Left lung (tissue), 10 donors: ENCODE measurements around the gene ZNF839. TPM values are rescaled to one million over a fixed set of nuclear protein-coding genes. Genes with fewer than 3 reads are reported as not detected.

Source experiments
- ATAC-seq: fragments of 200-7000 bp; cut with Tn5 transposase; one replicate; pipeline ENCODE4 v1.9.1; 2020; ENCODE audit warnings: moderate library complexity
- DNase-seq, 4 donors: peaks; one replicate each; pipeline ENCODE4 v3.0.0-alpha.2; 2013 to 2020
- H3K27ac ChIP-seq, 2 donors: fragments of 200-600 bp; sonication (generic) in 1 of 2; one replicate each; pipeline versions ENCODE4 v1.5.0 to v1.8.0; 2020 to 2021
- H3K27me3 ChIP-seq, 2 donors: fragments of 200-600 bp; sonication (generic) in 1 of 2; one replicate each; pipeline versions ENCODE4 v1.5.0 to v1.8.0; 2020 to 2021
- H3K36me3 ChIP-seq, 2 donors: fragments of 200-600 bp; sonication (generic) in 1 of 2; one replicate each; pipeline versions ENCODE4 v1.5.0 to v1.8.0; 2020 to 2021
- H3K4me1 ChIP-seq, 2 donors: fragments of 200-600 bp; one replicate each; pipeline ENCODE4 v1.8.0; 2021
- H3K4me3 ChIP-seq, 2 donors: fragments of 200-600 bp; sonication (generic) in 1 of 2; one replicate each; pipeline versions ENCODE4 v1.5.0 to v1.8.0; 2020 to 2021; ENCODE audit warnings: mild to moderate bottlenecking in 1 of 2
- H3K9me3 ChIP-seq, 2 donors: fragments of 200-600 bp; sonication (generic) in 1 of 2; one replicate each; pipeline versions ENCODE4 v1.5.0 to v1.8.0; 2020 to 2021
- intact Hi-C, 2 donors: fragments of 100-400 bp; cut with DNase I; formaldehyde crosslinking; loops; one replicate each; pipeline versions ENCODE4 v1.11.2 to v1.14.2; 2022
- polyA plus RNA-seq, 6 donors: library from polyadenylated mRNA; unstranded; fragments of 120-200 nt; gene quantifications; one replicate each; pipeline ENCODE4 v1.2.1, GENCODE V29; 2013; ENCODE audit not compliant: insufficient read length in 6 of 6
- total RNA-seq, 2 donors: library from RNA; stranded (reverse); fragmentation: NEBNext Ultra II Directional; extraction: Animal tissue kit (Norgen Biotek cat#: 25700); gene quantifications; one replicate each; pipeline ENCODE4 v1.2.1, GENCODE V29; 2021
- TF ChIP-seq, protein P1 (sequence below), 2 donors: fragments of 200-600 bp; sonication (generic) in 1 of 2; IDR thresholded peaks; one replicate each; pipeline versions ENCODE4 v1.5.0 to v1.8.0; 2021; ENCODE audit warnings: antibody characterized with exemption in 2 of 2
- donor health status: DM: no; HTN: yes; CAD: no.
- donor health status: DM: no; HTN: no; CAD: no.

The ZNF839 gene
- total and polyA plus RNA-seq, 8 donors = 8.8 to 18.2 (median 14.4) TPM

- DNase-seq (no peak), ATAC-seq (no peak)
- no peaks in the 10 kb centered on the region for H3K9me3 ChIP-seq
- H3K27me3 ChIP-seq = no peaks in the 10 kb centered on the region
- H3K36me3 ChIP-seq = no peaks in the 10 kb centered on the region
- TF ChIP-seq, protein P1, sequence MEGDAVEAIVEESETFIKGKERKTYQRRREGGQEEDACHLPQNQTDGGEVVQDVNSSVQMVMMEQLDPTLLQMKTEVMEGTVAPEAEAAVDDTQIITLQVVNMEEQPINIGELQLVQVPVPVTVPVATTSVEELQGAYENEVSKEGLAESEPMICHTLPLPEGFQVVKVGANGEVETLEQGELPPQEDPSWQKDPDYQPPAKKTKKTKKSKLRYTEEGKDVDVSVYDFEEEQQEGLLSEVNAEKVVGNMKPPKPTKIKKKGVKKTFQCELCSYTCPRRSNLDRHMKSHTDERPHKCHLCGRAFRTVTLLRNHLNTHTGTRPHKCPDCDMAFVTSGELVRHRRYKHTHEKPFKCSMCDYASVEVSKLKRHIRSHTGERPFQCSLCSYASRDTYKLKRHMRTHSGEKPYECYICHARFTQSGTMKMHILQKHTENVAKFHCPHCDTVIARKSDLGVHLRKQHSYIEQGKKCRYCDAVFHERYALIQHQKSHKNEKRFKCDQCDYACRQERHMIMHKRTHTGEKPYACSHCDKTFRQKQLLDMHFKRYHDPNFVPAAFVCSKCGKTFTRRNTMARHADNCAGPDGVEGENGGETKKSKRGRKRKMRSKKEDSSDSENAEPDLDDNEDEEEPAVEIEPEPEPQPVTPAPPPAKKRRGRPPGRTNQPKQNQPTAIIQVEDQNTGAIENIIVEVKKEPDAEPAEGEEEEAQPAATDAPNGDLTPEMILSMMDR (IDR thresholded peaks at IDR 0.05) = no peak
- no peak overlapping the region for H3K27ac ChIP-seq
- intact Hi-C loops = no loop called here
- no peak overlapping the region for H3K4me3 ChIP-seq
- H3K4me1 ChIP-seq = peaks cover 0 to 4% of the 10 kb centered on the region in 2 donors
Measured at GRCh38 chr14:102283631-102284129, 35.9 kb upstream of the ZNF839 start.

GRCh38 chr14:102285106-102285505 lies 34.4 kb upstream of the ZNF839 start:
- peaks cover 0 to 2% of the 10 kb centered on the region in 2 donors for H3K4me1 ChIP-seq
- H3K9me3 ChIP-seq = no peaks in the 10 kb centered on the region
- no peak overlapping the region for H3K4me3 ChIP-seq
- no peak for ATAC-seq
- no peaks in the 10 kb centered on the region for H3K27me3 ChIP-seq
- TF ChIP-seq, protein P1 (IDR thresholded peaks at IDR 0.05) = no peak
- no peak for DNase-seq
- intact Hi-C loops = no loop called here
- H3K27ac ChIP-seq = no peak overlapping the region
- no peaks in the 10 kb centered on the region for H3K36me3 ChIP-seq

- H3K4me1 ChIP-seq = no peaks in the 10 kb centered on the region
- DNase-seq = no peak
- H3K9me3 ChIP-seq = no peaks in the 10 kb centered on the region
- H3K36me3 ChIP-seq = no peaks in the 10 kb centered on the region
- TF ChIP-seq, protein P1 (IDR thresholded peaks at IDR 0.05) = no peak
- no peak for ATAC-seq
- no peaks in the 10 kb centered on the region for H3K27me3 ChIP-seq
- H3K27ac ChIP-seq = no peak overlapping the region
- intact Hi-C loops = no loop called here
- H3K4me3 ChIP-seq = no peak overlapping the region
Measured at GRCh38 chr14:102288139-102288538, 31.4 kb upstream of the ZNF839 start.

- DNase-seq (no peak), ATAC-seq (no peak)
- no peaks in the 10 kb centered on the region for H3K27me3 ChIP-seq
- H3K4me3 ChIP-seq = no peak overlapping the region
- H3K36me3 ChIP-seq = no peaks in the 10 kb centered on the region
- intact Hi-C loops = no loop called here
- H3K9me3 ChIP-seq = no peaks in the 10 kb centered on the region
- no peak overlapping the region for H3K27ac ChIP-seq
- H3K4me1 ChIP-seq = no peaks in the 10 kb centered on the region
- TF ChIP-seq, protein P1 (IDR thresholded peaks at IDR 0.05) = no peak
Measured at GRCh38 chr14:102292441-102292840, 27.1 kb upstream of the ZNF839 start.

GRCh38 chr14:102293781-102294180 lies 25.8 kb upstream of the ZNF839 start:
- H3K27ac ChIP-seq = no peak overlapping the region
- no peak overlapping the region for H3K4me3 ChIP-seq
- TF ChIP-seq, protein P1 (IDR thresholded peaks at IDR 0.05) = no peak
- DNase-seq (no peak), ATAC-seq (no peak)
- H3K9me3 ChIP-seq = no peaks in the 10 kb centered on the region
- intact Hi-C loops = no loop called here
- H3K4me1 ChIP-seq = no peaks in the 10 kb centered on the region
- H3K36me3 ChIP-seq = no peaks in the 10 kb centered on the region
- no peaks in the 10 kb centered on the region for H3K27me3 ChIP-seq
